HG02943 (cell line): ENCODE results near the gene GGA3.
"Not testable (repeated sequence)": the region's sequence is repeated elsewhere in the genome, so short reads cannot be mapped to it uniquely, and the experiment has no call there.

Source experiments
- ATAC-seq: cut with Tn5 transposase; IDR thresholded peaks from one replicate; pipeline ENCODE4 v1.9.1; 2021; ENCODE audit warnings: mild to moderate bottlenecking, low read depth, moderate library complexity; ENCODE audit not compliant: unreplicated experiment

Gene GGA3

DNA sequence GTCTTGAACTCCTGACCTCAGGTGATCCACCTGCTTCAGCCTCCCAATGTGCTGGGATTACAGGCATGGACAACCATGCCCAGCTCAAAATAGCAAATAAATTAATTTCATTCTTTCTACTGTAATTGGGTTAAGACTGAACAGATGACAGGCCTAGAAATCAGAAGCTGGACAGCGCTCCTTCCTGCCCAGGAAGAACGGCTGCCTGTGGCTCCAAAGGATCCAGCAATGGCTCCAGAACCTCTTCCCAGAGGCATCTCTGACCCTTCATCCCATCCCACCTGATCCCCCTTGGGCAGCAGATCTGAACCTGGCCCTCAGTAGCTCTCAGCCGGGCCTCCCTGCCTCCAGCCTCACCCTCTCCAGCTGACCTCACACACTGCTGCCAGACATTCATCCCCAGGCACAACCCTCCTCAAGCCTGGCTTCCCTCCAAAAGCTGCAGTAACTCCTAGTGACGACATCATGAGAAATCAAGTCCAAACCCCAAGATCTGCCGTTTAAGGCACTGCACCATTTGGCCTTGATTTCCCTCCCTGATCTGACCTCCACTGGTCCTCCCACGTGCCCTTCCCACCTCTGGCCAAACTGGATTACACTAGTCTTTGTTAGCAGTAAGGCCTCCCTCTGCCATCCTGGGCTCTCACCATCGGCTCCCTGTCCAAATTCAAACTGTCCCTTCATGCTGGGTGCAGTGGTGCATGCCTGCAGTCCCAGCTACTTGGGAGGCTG is 12.7 kb upstream of the GGA3 start:
- no peak for ATAC-seq

DNA sequence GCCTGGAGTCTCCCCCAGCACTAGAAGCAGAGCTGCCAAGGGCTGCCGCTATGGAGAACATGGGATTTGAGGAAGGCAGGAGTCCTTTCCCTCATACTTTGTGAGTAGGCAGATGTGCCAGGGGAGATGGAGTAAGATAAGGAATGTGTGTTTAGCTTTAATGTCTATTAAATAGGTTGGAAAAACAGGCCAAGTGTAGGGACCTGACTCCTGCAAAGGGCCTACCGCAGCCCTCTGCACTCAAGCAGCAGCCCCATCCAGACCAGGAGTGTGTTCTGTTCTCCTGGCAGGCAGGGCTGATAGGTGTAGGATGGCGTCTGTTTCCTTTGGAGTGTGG is 11.4 kb upstream of the GGA3 start:
- ATAC-seq, result no peak

DNA sequence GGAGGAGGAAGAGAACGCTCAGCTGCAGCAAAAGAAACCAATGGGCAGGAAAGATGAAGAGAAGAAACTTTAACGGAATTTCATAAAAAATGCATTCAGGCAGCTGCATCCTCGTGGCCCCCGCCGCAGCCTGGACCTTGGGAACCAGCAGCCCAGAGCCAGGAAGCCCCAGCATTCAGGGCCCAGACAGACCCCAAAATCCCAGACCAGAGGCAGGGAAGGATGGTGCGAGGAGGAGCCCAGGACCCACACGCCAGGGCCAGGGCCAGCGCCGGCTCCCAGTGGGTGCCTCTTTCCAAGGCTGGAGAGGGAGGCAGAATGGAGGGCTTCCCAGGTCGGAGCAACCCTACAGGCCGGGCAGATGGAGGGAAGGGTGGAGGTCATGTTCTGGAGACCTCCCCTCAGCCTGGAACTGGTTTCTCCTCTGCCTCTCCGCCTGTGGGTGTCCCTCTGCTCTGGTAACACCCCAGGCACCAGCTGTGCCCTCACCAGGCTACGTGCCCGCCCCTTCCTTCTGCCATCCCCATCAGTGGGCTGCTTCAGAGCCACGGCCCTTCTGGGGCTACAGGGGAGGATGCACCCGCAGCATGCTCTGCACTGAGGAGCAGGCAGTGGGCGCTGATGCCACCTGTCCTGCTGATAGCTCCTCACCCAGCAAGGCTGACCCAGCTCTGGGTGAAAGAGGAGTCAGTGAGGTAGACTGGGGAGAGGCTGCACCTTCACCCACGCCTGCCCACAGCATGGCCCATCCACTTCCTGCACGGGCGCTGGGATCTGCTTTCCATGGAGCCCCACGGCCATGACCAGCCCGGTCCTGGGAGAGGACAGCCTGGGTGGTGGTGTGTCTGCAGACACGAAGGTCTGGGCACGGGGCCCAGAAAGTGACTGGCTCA is 10.8 kb upstream of the GGA3 start:
- no peak for ATAC-seq

DNA sequence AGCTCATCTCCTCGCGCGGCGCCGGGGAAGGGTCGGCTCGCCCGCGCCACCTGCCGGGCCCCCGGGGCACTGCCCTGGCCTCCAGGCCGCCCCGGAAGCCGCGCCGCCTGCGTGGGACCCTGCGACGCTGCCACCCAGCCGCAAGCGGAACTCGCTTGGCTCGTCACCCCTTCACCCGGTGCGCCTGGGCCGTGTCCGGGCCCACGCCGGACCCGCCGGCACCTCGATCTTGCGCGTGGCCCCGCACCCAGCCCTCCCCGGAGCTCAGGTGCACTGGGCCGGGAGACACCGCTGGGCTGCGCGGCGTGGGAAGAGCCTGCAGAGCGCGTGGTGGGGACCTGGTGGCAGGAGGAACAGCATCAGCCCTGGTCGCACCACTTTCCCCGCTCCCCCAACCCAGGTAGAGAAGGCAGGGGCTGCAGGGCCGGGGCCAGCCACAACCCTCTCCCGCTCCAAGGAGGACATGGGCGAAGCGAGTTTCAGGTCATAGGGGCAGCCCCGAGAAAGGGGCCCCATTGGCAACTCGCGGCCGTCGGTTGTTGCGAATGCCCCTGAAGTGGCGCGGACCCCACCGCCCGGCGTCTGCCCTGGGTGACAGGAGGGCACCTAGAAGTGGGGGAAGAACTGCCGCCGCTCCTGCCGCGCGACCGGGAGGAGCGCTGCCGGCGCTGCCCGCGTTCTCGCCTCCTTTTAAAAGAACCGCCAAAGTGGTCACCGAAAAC is 10.0 kb upstream of the GGA3 start:
- peak; percentile 56 for ATAC-seq

DNA sequence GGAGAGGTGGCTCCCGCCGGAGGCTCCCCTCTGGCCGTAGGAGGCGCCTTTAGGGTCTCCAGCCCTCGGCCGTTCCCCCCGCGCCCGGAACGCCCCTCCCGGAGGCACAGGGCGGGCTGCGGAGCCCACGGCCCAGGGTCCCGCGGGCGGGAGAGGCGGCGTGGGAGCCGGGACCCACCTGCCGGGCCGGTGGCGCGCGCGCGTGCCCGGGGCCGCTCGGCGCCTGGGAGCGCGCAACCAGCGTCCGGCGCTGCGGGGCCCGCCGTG is 9.5 kb upstream of the GGA3 start, which contains the start of gene MIF4GD:
TSS of gene MIF4GD (minus strand) at position 266 of the 267 bp plus-strand sequence. CDS start 1,036 bp downstream, outside the sequence.
- no peak for ATAC-seq

DNA sequence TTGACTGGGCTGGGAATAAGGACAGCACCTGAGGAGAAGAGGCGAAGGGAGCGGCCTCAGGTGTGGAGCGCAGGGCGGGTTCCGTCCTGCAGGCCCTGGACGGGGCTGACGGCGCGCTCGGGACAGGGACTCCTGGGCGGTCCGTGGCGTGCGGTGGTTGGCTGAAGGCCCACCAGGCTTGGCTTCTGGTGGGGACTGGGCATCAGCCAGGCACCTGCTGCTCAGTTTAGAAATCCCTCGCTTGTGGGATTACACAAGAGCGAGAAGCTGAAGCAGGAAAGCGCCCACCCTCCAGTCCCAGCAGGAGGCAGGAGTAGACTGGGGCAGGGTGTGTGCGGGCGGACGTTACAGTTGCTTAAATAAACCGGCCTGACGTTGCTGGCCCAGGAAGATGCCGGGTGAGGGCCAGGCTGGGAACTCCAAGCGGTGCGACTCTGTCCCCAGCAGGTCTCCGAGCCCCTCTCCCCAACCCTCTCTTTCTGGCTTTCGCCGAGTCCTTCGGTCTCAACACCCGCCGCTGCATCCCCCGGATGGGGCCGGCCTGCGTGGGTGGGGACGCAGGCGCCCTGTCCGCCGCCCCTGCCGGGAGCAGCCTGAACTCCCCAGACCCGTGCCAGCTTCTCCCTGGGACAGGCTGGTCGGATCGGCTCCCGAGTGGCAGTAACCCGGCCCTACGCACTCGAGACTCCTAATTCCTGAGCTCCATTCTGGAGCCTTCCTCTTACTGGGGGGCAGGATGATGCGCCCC is 9.0 kb upstream of the GGA3 start:
- ATAC-seq, result peak; percentile 33

DNA sequence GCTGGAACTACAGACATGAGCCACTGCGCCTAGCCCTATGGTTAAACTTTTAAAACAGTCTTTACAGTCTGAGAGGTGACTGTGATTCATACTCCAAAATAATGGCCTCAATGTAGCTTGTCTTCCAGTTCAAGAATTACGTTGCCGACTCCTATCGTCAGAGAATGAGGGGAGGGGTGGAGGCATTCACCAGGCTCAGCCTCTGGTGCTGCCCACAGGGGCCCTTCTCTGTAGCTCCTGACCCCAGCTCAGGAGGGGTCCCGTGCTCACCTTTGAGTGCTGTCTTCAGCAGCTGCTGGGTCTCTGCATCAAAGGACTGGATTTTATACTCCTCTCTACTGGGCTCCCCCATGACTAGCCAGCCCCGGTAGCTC is 8.4 kb upstream of the GGA3 start:
- peak; percentile 3 for ATAC-seq

DNA sequence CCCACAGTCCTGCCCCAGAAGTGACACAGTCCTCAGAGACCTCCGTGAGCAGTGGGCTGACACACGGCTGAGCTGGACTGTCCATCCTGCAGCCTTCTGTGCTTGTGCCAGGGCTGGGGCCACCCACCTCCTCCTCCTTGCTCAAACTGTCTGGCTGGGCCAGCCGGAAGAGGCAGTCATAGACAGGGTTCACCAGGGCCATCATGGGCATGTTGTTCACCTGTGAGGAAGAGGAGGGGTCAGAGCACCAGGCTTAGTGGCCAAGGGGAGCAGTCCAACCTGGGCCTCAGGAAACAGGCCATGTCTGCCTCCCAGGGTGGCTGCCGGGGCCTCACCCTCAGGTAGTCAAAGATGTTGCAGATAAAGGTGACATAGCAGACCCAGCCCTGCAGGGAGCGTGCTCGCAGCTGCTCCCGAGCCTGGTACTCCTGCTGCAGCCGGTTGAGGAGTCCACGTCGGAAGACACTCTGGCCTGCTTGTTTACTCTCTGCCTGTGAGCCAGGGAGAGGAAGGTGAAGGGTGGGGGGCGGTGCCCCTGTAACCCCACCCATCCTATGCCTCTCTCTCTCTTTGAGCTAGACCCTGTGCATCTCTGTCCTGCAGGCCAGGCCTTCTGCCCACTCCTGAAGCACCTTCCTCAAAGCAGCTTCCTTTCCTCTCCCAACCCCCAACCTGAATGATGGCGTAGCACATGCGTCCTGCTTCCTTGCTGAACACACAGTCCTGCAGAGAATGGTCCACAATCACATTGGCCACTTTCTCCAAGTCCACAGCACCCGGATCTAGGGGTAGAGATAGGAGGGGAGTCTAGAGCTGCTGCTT is 6.2 kb upstream of the GGA3 start:
- ATAC-seq, result no peak

DNA sequence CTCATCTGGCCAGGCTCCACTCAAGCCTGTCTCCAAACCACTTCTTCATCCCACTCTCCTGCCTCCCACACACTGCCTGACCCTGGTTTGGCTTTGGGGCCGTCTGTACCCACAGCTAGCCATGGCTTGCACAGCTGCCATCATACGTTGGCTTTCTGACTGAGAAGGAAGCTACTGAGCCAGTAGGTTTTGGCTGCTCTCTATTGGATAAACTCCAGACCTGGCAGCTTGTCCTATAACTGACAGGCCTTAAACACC is 5.7 kb upstream of the GGA3 start:
- no peak for ATAC-seq

DNA sequence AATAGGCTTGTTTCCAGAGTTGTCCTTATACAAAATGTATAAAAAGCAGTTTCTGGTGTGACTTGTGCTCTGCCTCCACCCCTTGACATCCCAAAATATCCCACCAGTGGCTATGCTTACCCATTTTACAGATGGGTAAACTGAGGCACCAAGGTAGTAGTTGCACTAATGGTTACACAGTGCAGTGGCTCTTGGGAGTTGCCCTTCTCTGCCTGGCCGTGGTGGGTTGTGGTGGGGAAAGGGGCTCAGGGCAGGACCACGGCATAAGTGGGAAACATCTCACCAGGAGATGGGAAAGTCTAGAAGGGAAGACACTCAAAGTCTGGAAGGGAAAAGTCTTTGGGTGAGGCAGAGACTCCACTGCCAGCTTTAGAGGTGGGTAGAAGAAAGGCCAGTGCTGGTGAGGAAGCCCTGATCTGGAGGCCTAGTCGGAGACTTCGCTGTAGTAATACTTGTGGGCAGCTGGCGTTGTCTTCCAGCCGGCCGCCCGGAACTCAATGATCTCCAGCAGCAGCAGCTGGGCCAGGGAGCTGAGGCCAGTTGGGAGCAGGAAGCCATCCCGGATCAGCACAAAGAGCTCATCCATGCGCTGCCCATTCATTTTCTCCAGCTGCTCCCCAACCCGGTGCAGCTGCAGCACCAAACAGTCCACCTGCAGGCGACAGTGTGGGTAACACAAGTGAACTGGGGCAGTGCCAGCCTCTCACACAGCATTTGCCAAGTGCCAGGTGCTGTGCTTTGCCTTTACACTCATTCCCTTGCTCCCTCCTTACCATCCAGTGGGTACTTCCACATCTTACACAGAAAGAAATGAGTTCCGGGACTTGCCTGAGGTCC is 5.1 kb upstream of the GGA3 start:
- no peak for ATAC-seq

DNA sequence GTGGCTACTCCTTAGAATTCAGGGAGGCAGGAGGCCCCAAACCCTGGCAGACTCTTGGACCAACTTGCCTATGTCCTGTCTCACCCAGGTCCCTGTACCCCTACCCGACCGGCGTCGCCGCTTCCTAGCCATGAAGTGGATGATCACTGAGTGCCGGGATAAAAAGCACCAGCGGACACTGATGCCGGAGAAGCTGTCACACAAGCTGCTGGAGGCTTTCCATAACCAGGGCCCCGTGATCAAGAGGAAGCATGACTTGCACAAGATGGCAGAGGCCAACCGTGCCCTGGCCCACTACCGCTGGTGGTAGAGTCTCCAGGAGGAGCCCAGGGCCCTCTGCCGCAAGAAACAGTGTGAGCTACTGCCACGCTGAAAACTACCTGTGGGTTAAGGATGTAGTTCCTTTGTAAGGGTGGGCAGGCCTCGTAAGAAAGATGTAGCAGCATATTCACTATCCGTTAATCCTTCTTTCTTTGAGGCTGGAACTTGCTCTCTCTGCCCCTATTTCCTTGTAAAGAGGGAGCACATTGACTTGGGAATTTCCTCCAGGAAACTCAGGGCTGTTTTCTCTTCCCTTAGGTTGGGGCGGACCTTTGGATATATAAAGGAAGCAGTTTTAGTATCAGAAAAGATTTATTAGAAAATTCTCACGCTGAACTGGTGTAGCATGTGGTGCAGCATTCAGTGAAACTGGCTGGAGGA is 4.4 kb upstream of the GGA3 start:
- no peak for ATAC-seq

DNA sequence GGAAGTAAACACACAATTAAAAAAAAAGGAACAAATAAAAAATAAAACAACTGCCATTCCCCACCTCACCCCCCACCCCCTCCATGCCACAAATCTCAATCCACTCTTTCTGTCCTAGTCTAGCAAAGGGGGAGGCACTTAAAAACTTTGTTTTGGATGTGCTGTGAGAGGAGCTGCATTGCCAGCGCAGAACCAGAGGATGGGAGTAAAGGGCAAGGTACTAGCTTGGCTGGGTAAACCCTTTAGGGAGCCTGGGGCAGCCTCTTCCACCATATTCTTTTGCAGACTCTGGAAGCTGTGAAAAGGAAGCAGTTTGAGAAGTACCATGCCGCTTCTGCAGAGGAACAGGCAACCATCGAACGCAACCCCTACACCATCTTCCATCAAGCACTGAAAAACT is 1.6 kb upstream of the GGA3 start:
- ATAC-seq, result no peak

DNA sequence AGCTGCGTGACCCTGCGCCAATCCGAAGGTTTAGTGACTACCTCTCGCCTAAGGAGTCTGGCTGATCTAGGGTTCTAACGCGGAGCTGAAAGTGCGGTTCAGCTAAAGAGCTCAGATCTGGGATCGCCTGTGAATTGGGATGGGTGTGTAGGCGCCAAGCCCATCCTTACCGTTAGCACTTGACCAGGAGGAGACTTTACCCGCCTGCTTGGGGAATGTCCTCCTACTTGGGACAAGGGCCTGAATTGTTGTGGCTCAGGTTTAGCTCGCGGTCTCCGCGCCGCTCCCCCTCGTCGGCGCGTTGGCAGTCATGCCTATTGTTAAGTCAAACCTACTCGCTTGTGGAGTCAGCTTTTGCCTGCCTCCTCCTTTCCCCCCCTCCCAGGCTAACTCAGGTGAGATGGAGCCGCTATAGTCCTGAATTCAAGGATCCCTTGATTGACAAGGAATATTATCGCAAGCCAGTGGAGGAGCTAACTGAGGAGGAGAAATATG is 753 bp upstream of the GGA3 start:
- no peak for ATAC-seq

DNA sequence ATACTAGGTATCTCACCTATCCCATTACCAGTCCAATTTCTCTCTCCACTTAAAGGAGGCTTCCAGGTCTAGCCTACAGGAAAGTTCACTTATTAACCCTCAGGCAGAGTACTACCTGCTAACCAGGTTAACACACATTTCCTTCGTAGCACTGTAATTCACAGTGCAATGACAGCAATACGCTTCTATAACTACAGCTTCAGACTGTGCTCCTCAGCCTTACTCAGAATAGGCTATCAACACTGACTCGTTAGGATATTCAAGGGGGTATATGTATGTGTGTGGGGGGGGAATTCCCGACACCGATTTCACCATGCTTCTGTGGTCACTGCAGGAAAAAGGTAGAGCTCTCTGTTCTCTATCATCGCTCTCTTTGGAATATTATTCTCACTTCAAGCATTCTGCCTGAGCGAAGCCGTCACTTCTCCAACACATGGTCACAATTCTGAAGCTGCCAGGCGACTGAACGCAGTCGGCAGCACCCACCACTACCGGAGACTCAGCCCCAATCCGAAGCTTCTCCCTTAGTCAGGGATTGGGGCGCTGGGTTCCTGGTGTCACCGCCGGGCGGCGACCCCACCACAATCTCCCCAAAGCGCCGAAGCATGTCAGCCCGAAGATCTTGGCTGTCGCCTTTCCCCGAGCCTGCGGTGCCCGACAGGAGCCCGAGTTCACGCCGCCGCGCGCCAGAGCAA is 618 bp downstream of the GGA3 start:
- peak; percentile 27 for ATAC-seq

DNA sequence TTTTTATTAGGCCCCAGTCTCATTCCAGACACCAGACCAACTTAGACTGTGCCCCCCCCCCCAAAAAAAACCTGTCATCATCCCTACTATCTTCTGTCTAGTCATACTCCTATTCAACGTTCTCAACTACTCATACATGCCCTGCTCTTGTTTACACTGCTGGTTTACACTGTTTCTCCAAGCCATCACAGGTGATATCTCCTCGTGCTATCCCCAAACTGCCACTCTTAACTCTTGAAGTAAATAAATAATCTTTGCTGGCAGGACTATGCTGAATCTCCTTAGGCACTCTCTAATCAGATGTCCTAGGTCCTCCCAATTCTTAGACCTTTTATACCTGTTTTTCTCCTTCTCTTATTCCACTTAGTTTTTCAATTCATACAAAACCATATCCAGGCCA is 4.2 kb downstream of the GGA3 start:
- not testable (repeated sequence) for ATAC-seq

DNA sequence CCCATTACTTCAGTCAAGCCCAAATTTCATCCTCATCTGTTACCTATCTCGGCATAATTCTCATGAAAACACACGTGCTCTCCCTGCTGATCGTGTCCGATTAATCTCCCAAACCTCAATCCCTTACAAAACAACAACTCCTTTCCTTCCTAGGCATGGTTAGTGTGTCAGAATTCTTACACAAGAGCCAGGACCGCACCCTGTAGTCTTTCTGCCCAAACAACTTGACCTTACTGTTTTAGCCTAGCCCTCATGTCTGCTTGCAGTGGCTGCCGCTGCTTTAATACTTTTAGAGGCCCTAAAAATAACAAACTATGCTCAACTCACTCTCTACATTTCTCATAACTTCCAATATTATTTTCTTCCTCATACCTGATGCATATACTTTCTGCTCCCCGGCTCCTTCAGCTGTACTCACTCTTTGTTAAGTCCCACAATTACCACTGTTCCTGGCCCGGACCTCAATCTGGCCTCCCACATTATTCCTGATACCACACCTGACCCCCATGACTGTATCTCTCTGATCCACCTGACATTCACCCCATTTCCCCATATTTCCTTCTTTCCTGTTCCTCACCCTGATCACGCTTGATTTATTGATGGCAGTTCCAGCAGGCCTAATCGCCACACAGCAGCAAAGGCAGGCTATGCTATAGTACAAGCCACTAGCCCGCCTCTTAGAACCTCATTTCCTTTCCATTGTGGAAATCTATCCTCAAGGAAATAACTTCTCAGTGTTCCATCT is 5.3 kb downstream of the GGA3 start:
- not testable (repeated sequence) for ATAC-seq

DNA sequence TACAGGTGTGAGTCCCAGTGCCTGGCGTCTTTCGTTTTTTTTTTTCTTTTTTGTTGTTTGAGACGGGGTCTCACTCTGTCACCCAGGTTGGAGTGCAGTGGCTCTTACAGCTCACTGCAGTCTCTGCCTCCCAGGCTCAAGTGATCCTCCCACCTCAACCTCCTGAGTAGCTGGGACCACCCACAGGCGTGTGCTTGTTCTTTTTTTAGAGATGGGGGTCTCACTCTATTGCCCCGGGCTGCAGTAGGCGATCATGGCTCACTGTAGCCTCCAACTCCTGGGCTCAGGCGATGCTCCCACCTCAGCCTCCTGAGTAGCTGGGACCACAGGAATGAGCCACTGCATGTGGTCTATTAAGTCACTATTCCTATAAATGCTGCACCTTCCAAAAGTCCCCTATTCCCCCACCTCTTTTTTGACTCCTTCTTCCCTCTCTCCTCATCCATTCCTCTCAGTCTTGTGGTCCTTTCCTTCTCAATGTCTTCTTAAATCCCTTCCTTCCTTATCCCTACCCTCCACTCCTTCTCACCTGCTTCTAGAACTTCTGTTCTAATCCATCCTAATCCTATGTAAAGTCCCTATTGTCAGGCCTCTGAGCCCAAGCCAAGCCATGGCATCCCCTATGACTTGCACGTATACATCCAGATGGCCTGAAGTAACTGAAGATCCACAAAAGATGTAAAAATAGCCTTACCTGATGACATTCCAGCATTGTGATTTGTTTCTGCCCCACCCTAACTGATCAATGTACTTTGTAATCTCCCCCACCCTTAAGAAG is 9.2 kb downstream of the GGA3 start:
- no peak for ATAC-seq
